GM19099 (cell line): Measurements from ENCODE around the gene BSX.

Experiments used
- POLR2A ChIP-seq: IDR thresholded peaks from 3 replicates; pipeline ENCODE4 v1.6.1; 2011; ENCODE audit warnings: low read depth; ENCODE audit not compliant: insufficient read length; ENCODE audit errors: extremely low read depth

The BSX gene

GRCh38 chr11:122978299-122978620, 3.4 kb downstream of the BSX start:
- no peak for TF ChIP-seq POLR2A

- no peak for TF ChIP-seq POLR2A
Observed at GRCh38 chr11:122977470-122978298, 4.0 kb downstream of the BSX start.

GRCh38 chr11:122976734-122977469, 4.7 kb downstream of the BSX start:
- TF ChIP-seq POLR2A, result no peak

- no peak for TF ChIP-seq POLR2A
Observed at GRCh38 chr11:122976061-122976733, 5.4 kb downstream of the BSX start.

GRCh38 chr11:122963961-122964360, 17.7 kb downstream of the BSX start:
- no peak for TF ChIP-seq POLR2A

GRCh38 chr11:122954455-122954854, 27.2 kb downstream of the BSX start:
- no peak for TF ChIP-seq POLR2A

- TF ChIP-seq POLR2A, result no peak
Observed at GRCh38 chr11:122951211-122951610, 30.4 kb downstream of the BSX start.

GRCh38 chr11:122938557-122938956, 43.1 kb downstream of the BSX start:
- TF ChIP-seq POLR2A, result no peak

GRCh38 chr11:122937983-122938382, 43.7 kb downstream of the BSX start:
- no peak for TF ChIP-seq POLR2A

GRCh38 chr11:122933416-122933815, 48.2 kb downstream of the BSX start:
- no peak for TF ChIP-seq POLR2A

GRCh38 chr11:122931510-122931909, 50.1 kb downstream of the BSX start:
- TF ChIP-seq POLR2A, result no peak
